IMR-90 (cell line): ENCODE measurements around the gene EMSY. TPM values are rescaled to one million over a fixed set of nuclear protein-coding genes. Genes with fewer than 3 reads are reported as not detected.
A peak's percentile ranks its signal among the peaks of the same experiment; 100 is the strongest.

Source experiments
- ATAC-seq: fragments of 200-7000 bp; cut with Tn5 transposase; 2 replicates; pipeline ENCODE4 v1.9.1; 2020; ENCODE audit warnings: low read depth, mild to moderate bottlenecking, moderate library complexity
- BruUV-seq: library from RNA; stranded (reverse); fragments of 400-500 nt; replicated peaks from 2 replicates; lab custom pipeline; 2021; lab: Mats Ljungman, UMichigan
- CTCF ChIA-PET: fragments of 300-600 bp; formaldehyde crosslinking; extraction: SDS; loops from one replicate; lab custom pipeline; 2021; ENCODE audit warnings: antibody characterized with exemption; lab: Yijun Ruan, JAX
- POLR2A ChIA-PET: fragments of 300-600 bp; sonication (Branson Sonifier 250); formaldehyde crosslinking; loops from one replicate; lab custom pipeline; 2022; ENCODE audit warnings: antibody characterized with exemption; ENCODE audit not compliant: unreplicated experiment; lab: Charles Lee
- DNase-seq: peaks from one replicate; pipeline ENCODE4 v3.0.0; 2013
- H2AFZ ChIP-seq: replicated peaks from 2 replicates; pipeline ENCODE3; 2013; ENCODE audit warnings: low read length, mild to moderate bottlenecking; ENCODE audit not compliant: poor library complexity
- H2AK5ac ChIP-seq: 2 replicates; pipeline ENCODE4 v1.6.1; 2013; ENCODE audit warnings: low read depth, low read length, inconsistent platforms
- H2AK9ac ChIP-seq: replicated peaks from 2 replicates; pipeline ENCODE3; 2013; ENCODE audit warnings: mild to moderate bottlenecking, low read depth, low read length, moderate library complexity; ENCODE audit not compliant: poor library complexity
- H2BK120ac ChIP-seq: 2 replicates; pipeline ENCODE4 v1.6.1; 2013; ENCODE audit warnings: low read depth, low read length, inconsistent platforms
- H2BK15ac ChIP-seq: 3 replicates; pipeline ENCODE4 v1.6.1; 2013; ENCODE audit warnings: low read depth, low read length, inconsistent platforms
- H2BK20ac ChIP-seq: 2 replicates; pipeline ENCODE4 v1.6.1; 2013; ENCODE audit warnings: low read depth, mild to moderate bottlenecking, inconsistent platforms, low read length, moderate library complexity
- H2BK5ac ChIP-seq: 2 replicates; pipeline ENCODE4 v1.6.1; 2013; ENCODE audit warnings: mild to moderate bottlenecking, low read depth, low read length, inconsistent platforms; ENCODE audit not compliant: poor library complexity, severe bottlenecking
- H3K14ac ChIP-seq: replicated peaks from 2 replicates; pipeline ENCODE4 v1.6.1; 2013; ENCODE audit warnings: low read depth, low read length, inconsistent platforms
- H3K18ac ChIP-seq: 2 replicates; pipeline ENCODE4 v1.6.1; 2013; ENCODE audit warnings: low read depth, low read length, control low read depth
- H3K23ac ChIP-seq: 2 replicates; pipeline ENCODE4 v1.6.1; 2013; ENCODE audit warnings: low read depth, low read length, inconsistent platforms
- H3K27ac ChIP-seq: 2 replicates; pipeline ENCODE4 v1.5.1; 2013; ENCODE audit warnings: mild to moderate bottlenecking, control low read depth, low read length; ENCODE audit not compliant: insufficient read depth
- H3K27me3 ChIP-seq: 2 replicates; pipeline ENCODE4 v1.6.1; 2013; ENCODE audit warnings: low read length; ENCODE audit not compliant: control insufficient read depth, insufficient read depth
- H3K36me3 ChIP-seq: 2 replicates; pipeline ENCODE4 v1.6.1; 2013; ENCODE audit warnings: low read length, mixed read lengths; ENCODE audit not compliant: control insufficient read depth, insufficient read depth
- H3K4ac ChIP-seq: 2 replicates; pipeline ENCODE4 v1.6.1; 2013; ENCODE audit warnings: low read depth, low read length, inconsistent platforms
- H3K4me1 ChIP-seq: 2 replicates; pipeline ENCODE4 v1.6.1; 2013; ENCODE audit warnings: low read length, mixed read lengths; ENCODE audit not compliant: control insufficient read depth, insufficient read depth
- H3K4me2 ChIP-seq: 2 replicates; pipeline ENCODE4 v1.6.1; 2013; ENCODE audit warnings: low read depth, mild to moderate bottlenecking, control low read depth, low read length, moderate library complexity
- H3K4me3 ChIP-seq: 2 replicates; pipeline ENCODE4 v1.5.1; 2013; ENCODE audit warnings: low read depth, mild to moderate bottlenecking, control low read depth, low read length, moderate library complexity; ENCODE audit not compliant: insufficient read depth
- H3K56ac ChIP-seq: 2 replicates; pipeline ENCODE4 v1.6.1; 2013; ENCODE audit warnings: low read length, inconsistent platforms; ENCODE audit not compliant: insufficient read depth; ENCODE audit errors: extremely low read depth
- H3K79me1 ChIP-seq, 2 experiments: 2 replicates each; pipeline ENCODE4 v1.6.1; 2013; ENCODE audit warnings: low read length in 2 of 2, inconsistent platforms in 1 of 2, low read depth in 1 of 2
- H3K9ac ChIP-seq: 2 replicates; pipeline ENCODE4 v1.6.1; 2013; ENCODE audit warnings: low read depth, low read length, control low read depth
- H3K9me1 ChIP-seq: 2 replicates; pipeline ENCODE4 v1.6.1; 2013; ENCODE audit warnings: low read length, inconsistent platforms; ENCODE audit not compliant: insufficient read depth
- H3K9me3 ChIP-seq: 2 replicates; pipeline ENCODE4 v1.6.1; 2013; ENCODE audit warnings: low read length; ENCODE audit not compliant: control insufficient read depth, insufficient read depth
- H4K20me1 ChIP-seq: 2 replicates; pipeline ENCODE4 v1.6.1; 2013; ENCODE audit warnings: low read length, inconsistent platforms; ENCODE audit not compliant: insufficient read depth
- H4K5ac ChIP-seq: 2 replicates; pipeline ENCODE4 v1.6.1; 2013; ENCODE audit warnings: mild to moderate bottlenecking, low read depth, low read length, control low read depth
- H4K8ac ChIP-seq, 2 experiments: 2 replicates each; pipeline ENCODE4 v1.6.1; 2013; ENCODE audit warnings: low read depth in 2 of 2, low read length in 2 of 2, control low read depth in 1 of 2, inconsistent platforms in 1 of 2
- H4K91ac ChIP-seq: 2 replicates; pipeline ENCODE4 v1.6.1; 2013; ENCODE audit warnings: low read depth, low read length, inconsistent platforms; ENCODE audit not compliant: insufficient read depth
- FOS ChIP-seq: fragments of 150-350 bp; IDR thresholded peaks from 2 replicates; pipeline ENCODE4 v1.6.1; 2016; ENCODE audit warnings: low read depth, low read length
- WGBS, 2 experiments: methylation state at CpG; one replicate each; pipeline versions ENCODE4 v1.1.5 to v1.1.7; 2013; ENCODE audit warnings: missing lambda C conversion rate in 2 of 2; ENCODE audit not compliant: insufficient read length in 1 of 2; ENCODE audit errors: extremely low coverage in 2 of 2; 5-methylcytosine and 5-hydroxymethylcytosine counted together
- dilution Hi-C: fragments of 300-500 bp; cut with HindIII; formaldehyde crosslinking; loops from one replicate; pipeline ENCODE4 v1.14.3; 2018; ENCODE audit warnings: low sequenced_read_pairs; ENCODE audit not compliant: unreplicated experiment
- in situ Hi-C: fragments of 300-500 bp; cut with MboI; formaldehyde crosslinking; loops from 3 replicates; pipeline ENCODE4 v1.14.3; 2019; ENCODE audit warnings: low sequenced_read_pairs, inconsistent platforms, mixed read lengths
- intact Hi-C: fragments of 100-400 bp; cut with micrococcal nuclease; formaldehyde crosslinking; loops from 2 replicates; pipeline ENCODE4 v1.10.0; 2022
- polyA plus RNA-seq, 3 experiments: library from polyadenylated mRNA; depleted of rRNA; stranded (reverse); fragments of >200 nt; gene quantifications; 2 replicates each; pipeline ENCODE4 v1.2.3, GENCODE V29; 2012; ENCODE audit warnings: low replicate concordance in 1 of 3
- total RNA-seq: library from RNA; depleted of rRNA; stranded (reverse); fragments of >200 nt; gene quantifications from 2 replicates; pipeline ENCODE4 v1.2.3, GENCODE V29; 2012
- TF ChIP-seq, protein P1 (sequence below): fragments of 150-350 bp; IDR thresholded peaks from 2 replicates; pipeline ENCODE4 v1.6.1; 2016; ENCODE audit warnings: low read depth, mild to moderate bottlenecking, low read length, moderate library complexity, borderline replicate concordance
- TF ChIP-seq, protein P2 (sequence below): conservative IDR thresholded peaks from 2 replicates; pipeline ENCODE4 v1.5.1; 2012; ENCODE audit warnings: mild to moderate bottlenecking, low read depth, low read length, improper control_type of control experiment

The EMSY gene
- total and polyA plus RNA-seq, 2 of the 4 experiments (the other 2 are of a cell fraction), result 14.1 to 22.0 TPM

DNA sequence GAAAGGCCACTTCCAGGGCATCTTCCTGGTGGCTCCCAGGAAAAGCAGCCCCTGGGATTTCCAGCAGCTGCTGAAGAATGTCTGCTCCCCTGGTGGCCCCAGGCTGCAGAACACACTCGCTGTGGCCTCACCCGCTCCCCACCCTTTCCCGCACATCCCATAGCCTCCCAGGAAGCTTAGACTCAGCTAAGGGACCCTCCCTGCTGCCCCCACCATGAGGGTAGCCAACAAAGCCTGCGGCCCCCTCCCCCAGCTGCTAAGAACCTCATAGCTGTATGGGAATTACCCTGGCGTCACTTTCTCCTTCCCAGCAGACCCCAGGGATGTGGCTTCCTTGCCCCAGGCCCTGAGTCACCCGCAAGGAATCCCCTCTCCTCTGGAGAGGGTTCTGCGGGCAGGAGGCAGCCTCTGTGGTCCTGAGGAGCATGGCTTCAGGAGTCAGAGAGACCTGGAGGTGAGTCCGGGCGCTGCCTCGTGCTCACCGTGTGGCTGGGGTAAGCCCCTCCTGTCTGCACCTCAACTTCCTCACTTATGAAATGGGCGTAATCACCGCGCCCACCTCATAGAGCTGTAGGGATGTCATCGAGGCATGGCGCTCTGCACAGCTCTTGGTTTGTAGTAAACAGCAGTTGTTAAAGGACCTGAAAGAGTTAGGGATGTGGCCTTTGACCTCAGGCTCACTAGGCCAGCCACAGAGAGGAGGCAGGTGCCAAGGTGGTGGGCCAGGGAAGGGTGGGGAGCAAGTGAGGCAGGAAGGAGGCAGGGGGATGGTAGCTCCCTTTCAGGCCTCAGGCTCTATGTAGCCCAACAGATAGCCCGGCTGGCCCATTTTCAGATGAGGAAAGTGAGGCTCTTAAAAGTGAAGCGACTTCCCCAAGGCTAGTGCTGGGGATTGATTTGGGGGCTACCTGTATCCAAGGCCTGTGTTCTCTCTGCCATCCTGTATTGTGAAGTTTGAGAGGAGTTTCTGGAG, 154.5 kb downstream of the EMSY start:
- no peak overlapping the region for H2BK15ac ChIP-seq
- intact Hi-C loops (no loop called here), dilution Hi-C loops (no loop called here), in situ Hi-C loops (no loop called here)
- H3K56ac ChIP-seq, result no peak overlapping the region
- H3K36me3 ChIP-seq, result no peaks in the 10 kb centered on the region
- H3K27ac ChIP-seq, result no peak overlapping the region
- H4K8ac ChIP-seq, result no peak overlapping the region
- peak overlapping the region; percentile 48; the same call in 1 of the 2 replicates for H2AK5ac ChIP-seq
- H3K4me2 ChIP-seq, result no peak overlapping the region
- peak overlapping the region; percentile 87 for H2AFZ ChIP-seq
- 0 out of 2 replicates have a peak, but pooled peaks have one; percentile 1 for TF ChIP-seq FOS
- TF ChIP-seq, protein P1, sequence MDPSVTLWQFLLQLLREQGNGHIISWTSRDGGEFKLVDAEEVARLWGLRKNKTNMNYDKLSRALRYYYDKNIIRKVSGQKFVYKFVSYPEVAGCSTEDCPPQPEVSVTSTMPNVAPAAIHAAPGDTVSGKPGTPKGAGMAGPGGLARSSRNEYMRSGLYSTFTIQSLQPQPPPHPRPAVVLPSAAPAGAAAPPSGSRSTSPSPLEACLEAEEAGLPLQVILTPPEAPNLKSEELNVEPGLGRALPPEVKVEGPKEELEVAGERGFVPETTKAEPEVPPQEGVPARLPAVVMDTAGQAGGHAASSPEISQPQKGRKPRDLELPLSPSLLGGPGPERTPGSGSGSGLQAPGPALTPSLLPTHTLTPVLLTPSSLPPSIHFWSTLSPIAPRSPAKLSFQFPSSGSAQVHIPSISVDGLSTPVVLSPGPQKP, result no peak
- TF ChIP-seq, protein P2, sequence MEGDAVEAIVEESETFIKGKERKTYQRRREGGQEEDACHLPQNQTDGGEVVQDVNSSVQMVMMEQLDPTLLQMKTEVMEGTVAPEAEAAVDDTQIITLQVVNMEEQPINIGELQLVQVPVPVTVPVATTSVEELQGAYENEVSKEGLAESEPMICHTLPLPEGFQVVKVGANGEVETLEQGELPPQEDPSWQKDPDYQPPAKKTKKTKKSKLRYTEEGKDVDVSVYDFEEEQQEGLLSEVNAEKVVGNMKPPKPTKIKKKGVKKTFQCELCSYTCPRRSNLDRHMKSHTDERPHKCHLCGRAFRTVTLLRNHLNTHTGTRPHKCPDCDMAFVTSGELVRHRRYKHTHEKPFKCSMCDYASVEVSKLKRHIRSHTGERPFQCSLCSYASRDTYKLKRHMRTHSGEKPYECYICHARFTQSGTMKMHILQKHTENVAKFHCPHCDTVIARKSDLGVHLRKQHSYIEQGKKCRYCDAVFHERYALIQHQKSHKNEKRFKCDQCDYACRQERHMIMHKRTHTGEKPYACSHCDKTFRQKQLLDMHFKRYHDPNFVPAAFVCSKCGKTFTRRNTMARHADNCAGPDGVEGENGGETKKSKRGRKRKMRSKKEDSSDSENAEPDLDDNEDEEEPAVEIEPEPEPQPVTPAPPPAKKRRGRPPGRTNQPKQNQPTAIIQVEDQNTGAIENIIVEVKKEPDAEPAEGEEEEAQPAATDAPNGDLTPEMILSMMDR, result no peak; the same call in 1 of the 2 replicates
- H4K5ac ChIP-seq, result no peak overlapping the region
- H3K4me3 ChIP-seq, result no peak overlapping the region
- no peak overlapping the region; the same call in 1 of the 2 replicates for H3K23ac ChIP-seq
- peaks cover 4% of the 10 kb centered on the region; the same call in 1 of the 2 replicates for H3K9me1 ChIP-seq
- no peaks in the 10 kb centered on the region for H3K79me1 ChIP-seq
- ChIA-PET CTCF (interaction anchor here (0.6 to 1.8 kb wide), 20 partner anchors 9 to 297 kb away, joined by 3 to 13 read pairs (median 4); no protein-coding TSS in a partner anchor), POLR2A (no interaction called here)
- H2BK20ac ChIP-seq, result peak overlapping the region; percentile 64; the same call in 1 of the 2 replicates
- 0 out of 2 replicates have a peak, but pooled peaks cover 1% of the 10 kb centered on the region for H3K27me3 ChIP-seq
- BruUV-seq, result no TSS peak
- peak overlapping the region; percentile 44; the same call in 1 of the 2 replicates for H2BK120ac ChIP-seq
- DNase-seq, result peak; percentile 50
- WGBS, 2 experiments, result 62% methylated on average over 6 of the region's 18 CpGs; no CpG with 5 or more reads in 1 of the 2 experiments
- H4K91ac ChIP-seq, result no peak overlapping the region
- H3K9ac ChIP-seq, result no peak overlapping the region
- H2BK5ac ChIP-seq, result no peak overlapping the region
- H3K9me3 ChIP-seq, result no peaks in the 10 kb centered on the region
- peak overlapping the region; percentile 51 for H3K4ac ChIP-seq
- H3K18ac ChIP-seq, result peak overlapping the region; percentile 12; the same call in 1 of the 2 replicates
- peaks cover 12% of the 10 kb centered on the region for H3K4me1 ChIP-seq
- peak overlapping the region; percentile 25 for H3K14ac ChIP-seq
- no peaks in the 10 kb centered on the region for H4K20me1 ChIP-seq
- peak; percentile 50 for ATAC-seq
- H2AK9ac ChIP-seq, result peak overlapping the region; percentile 70
